Measurements from ENCODE around the gene TRIO. TPM values are rescaled to one million over a fixed set of nuclear protein-coding genes. Genes with fewer than 3 reads are reported as not detected.

TRIO gene
- total RNA-seq, 4 donors from 2014 or later: 186 to 388 (median 285) TPM

DNA sequence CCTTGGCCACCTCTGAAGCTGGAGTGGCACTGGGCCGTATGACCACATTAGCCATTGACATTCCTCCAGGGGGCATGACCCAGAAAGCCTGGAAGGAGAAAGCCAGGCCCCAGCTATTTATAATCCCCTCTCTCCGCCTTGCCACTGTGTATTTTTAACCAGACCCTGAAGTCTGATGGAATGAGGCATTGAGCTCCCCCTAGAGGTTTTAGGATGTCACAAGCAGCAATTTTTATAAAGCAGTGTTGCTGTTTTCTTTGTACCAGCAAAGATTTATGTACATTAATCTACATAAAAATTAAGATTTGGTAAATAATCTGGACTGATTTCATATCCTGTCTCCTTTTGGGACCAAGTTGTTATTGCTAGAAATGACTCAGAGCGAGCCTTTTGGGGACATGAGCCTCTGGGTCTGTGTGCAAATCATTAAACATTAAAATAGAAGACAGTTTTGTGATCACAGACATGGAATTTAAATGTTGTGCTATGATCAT, 127.1 kb downstream of the TRIO start:
- in situ Hi-C loops (cut with MboI; ENCODE audit: low pct_ligation_motif_present in 1 of 4, low pct_unique_long_range_greater_than_20kb in 1 of 4, low sequenced_read_pairs in 3 of 4): loop anchor here in 1 of 4 donors (25.0 kb wide), 1 partner anchor 158 kb away; no protein-coding TSS in a partner anchor
- intact Hi-C loops (cut with DNase I; ENCODE audit: low total_unique reads): no loop called here
- 11 to 29% methylated on average over 2 to 3 of the region's 3 CpGs for WGBS, 2 donors (ENCODE audit: low coverage in 1 of 2)
- no peaks in the 10 kb centered on the region for H3K27me3 ChIP-seq
- H3K4me1 ChIP-seq: peaks cover 19 to 52% (median 31%) of the 10 kb centered on the region in 4 donors
- no peak for DNase-seq
- H3K9me3 ChIP-seq: no peaks in the 10 kb centered on the region
- H3K36me3 ChIP-seq: no peaks in the 10 kb centered on the region
- no peak overlapping the region for H3K4me3 ChIP-seq
- TF ChIP-seq POLR2A (IDR thresholded peaks at IDR 0.05): no peak
- no peak for TF ChIP-seq EP300 (IDR thresholded peaks at IDR 0.05; ENCODE audit: low read depth)
- peak in 1 of 3 donors; percentile 10 for TF ChIP-seq POLR2AphosphoS5 (IDR thresholded peaks at IDR 0.05)
- TF ChIP-seq, protein P1, sequence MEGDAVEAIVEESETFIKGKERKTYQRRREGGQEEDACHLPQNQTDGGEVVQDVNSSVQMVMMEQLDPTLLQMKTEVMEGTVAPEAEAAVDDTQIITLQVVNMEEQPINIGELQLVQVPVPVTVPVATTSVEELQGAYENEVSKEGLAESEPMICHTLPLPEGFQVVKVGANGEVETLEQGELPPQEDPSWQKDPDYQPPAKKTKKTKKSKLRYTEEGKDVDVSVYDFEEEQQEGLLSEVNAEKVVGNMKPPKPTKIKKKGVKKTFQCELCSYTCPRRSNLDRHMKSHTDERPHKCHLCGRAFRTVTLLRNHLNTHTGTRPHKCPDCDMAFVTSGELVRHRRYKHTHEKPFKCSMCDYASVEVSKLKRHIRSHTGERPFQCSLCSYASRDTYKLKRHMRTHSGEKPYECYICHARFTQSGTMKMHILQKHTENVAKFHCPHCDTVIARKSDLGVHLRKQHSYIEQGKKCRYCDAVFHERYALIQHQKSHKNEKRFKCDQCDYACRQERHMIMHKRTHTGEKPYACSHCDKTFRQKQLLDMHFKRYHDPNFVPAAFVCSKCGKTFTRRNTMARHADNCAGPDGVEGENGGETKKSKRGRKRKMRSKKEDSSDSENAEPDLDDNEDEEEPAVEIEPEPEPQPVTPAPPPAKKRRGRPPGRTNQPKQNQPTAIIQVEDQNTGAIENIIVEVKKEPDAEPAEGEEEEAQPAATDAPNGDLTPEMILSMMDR (IDR thresholded peaks at IDR 0.05): peak; percentile 75 to 82 (median 76)
- peak overlapping the region; percentile 65 to 80 (median 72) for H3K27ac ChIP-seq

DNA sequence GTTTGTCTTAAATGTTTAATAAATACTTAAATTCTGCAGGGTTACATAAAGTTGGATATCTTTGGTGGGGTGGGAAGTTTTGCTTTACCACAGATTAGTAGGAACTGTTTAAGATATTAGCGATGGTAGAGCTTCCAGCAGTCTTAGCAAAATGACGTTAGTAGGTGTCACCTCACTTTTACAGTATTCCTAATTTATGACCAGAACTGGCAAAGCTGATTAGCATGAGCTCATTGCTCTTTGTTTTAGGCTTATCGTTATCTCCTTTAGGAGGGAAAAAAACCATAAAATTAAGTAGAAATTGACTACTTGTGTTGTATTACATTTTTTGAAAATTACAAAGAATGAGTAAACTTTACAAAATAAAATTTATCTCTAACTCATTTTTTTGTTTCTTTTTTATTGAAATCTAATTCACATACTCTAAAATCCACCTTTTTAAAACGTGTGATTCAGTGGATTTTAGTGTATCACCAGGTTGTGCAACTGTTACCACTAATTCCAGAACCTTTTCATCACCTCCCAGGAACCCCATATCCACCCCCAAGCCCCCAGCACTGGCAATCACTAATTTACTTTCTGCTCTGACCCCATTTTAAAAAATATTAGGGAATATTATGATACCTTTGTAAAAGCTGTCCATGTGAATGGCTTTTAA, 129.5 kb downstream of the TRIO start:
- intact Hi-C loops (cut with DNase I; ENCODE audit: low total_unique reads) (no loop called here), in situ Hi-C loops (cut with MboI; ENCODE audit: low pct_ligation_motif_present in 1 of 4, low pct_unique_long_range_greater_than_20kb in 1 of 4, low sequenced_read_pairs in 3 of 4) (loop anchor here in 1 of 4 donors (25.0 kb wide), 1 partner anchor 160 kb away; no protein-coding TSS in a partner anchor)
- H3K27me3 ChIP-seq: no peaks in the 10 kb centered on the region
- DNase-seq: no peak
- H3K4me1 ChIP-seq: peaks cover 19 to 41% (median 26%) of the 10 kb centered on the region in 4 donors
- no peak overlapping the region for H3K4me3 ChIP-seq
- TF ChIP-seq POLR2A (IDR thresholded peaks at IDR 0.05) (no peak), POLR2AphosphoS5 (IDR thresholded peaks at IDR 0.05) (no peak)
- H3K27ac ChIP-seq: no peak overlapping the region
- WGBS, 2 donors (ENCODE audit: low coverage in 1 of 2): 53 to 65% methylated on average over 4 of the region's 4 CpGs
- H3K9me3 ChIP-seq: no peaks in the 10 kb centered on the region
- no peaks in the 10 kb centered on the region for H3K36me3 ChIP-seq

DNA sequence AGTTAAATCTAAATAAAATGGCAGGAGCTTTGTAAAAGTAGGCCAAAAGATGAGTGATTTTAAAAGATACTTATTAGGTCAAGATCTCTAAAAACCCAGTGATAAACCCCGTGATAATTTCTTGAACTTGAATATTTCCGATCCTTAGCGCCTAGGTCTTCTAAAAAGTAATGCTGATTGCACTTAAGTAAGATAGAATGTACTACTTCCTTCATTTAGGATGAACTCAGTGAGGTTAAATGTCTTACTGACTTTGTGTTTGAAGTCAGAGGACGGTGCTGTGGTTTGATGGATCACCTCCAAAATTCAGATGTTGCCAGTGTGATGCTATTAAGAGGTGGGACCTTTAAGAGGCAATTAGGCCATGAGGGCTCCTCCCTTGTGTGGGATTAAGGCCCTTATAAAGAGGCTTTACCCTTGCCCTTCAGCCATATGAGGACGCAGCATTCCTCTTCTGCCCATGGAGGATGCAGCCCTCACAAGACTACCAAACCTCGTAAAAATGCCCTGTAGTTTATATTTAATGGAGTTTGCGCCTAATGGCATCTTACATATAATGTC, 130.1 kb downstream of the TRIO start:
- peaks cover 17 to 35% (median 22%) of the 10 kb centered on the region in 4 donors for H3K4me1 ChIP-seq
- no peak overlapping the region for H3K4me3 ChIP-seq
- H3K9me3 ChIP-seq: no peaks in the 10 kb centered on the region
- no peak for DNase-seq
- intact Hi-C loops (cut with DNase I; ENCODE audit: low total_unique reads) (no loop called here), in situ Hi-C loops (cut with MboI; ENCODE audit: low pct_ligation_motif_present in 1 of 4, low pct_unique_long_range_greater_than_20kb in 1 of 4, low sequenced_read_pairs in 3 of 4) (loop anchor here in 1 of 4 donors (25.0 kb wide), 1 partner anchor 161 kb away; no protein-coding TSS in a partner anchor)
- no peak for TF ChIP-seq POLR2A (IDR thresholded peaks at IDR 0.05)
- no peak for TF ChIP-seq POLR2AphosphoS5 (IDR thresholded peaks at IDR 0.05)
- TF ChIP-seq EP300 (IDR thresholded peaks at IDR 0.05; ENCODE audit: low read depth): no peak
- TF ChIP-seq, protein P1 (IDR thresholded peaks at IDR 0.05): no peak
- WGBS, 2 donors (ENCODE audit: low coverage in 1 of 2): 68 to 76% methylated on average over 4 to 7 of the region's 7 CpGs
- no peaks in the 10 kb centered on the region for H3K27me3 ChIP-seq
- no peak overlapping the region for H3K27ac ChIP-seq
- no peaks in the 10 kb centered on the region for H3K36me3 ChIP-seq

DNA sequence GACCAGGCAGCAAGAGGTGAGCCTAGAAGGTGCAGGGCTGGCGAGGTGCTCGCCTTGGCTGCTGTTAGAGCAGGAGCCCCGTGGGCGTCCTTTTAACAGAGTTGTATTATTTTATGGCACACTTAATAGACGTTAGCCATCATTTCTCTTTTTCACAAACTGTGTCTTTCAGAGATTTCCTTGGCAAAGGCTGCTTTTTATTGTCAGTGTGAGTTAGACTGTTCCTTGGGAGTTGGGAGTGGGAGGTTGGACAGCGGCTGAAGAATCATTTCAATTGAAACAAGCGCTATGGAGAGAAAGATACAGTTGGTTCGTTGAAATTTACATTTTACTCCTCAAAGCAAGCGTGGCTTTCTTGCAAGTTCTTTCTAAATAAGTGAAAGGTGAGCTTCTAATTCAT, 133.2 kb downstream of the TRIO start:
- in situ Hi-C loops (cut with MboI; ENCODE audit: low pct_ligation_motif_present in 1 of 4, low pct_unique_long_range_greater_than_20kb in 1 of 4, low sequenced_read_pairs in 3 of 4): loop anchor here in 3 of 4 donors (25.0 kb wide), 2 partner anchors 264 to 289 kb away; no protein-coding TSS in a partner anchor
- Histone ChIP-seq H3K4me3 (no peak overlapping the region), H3K9me3 (no peaks in the 10 kb centered on the region), H3K4me1 (peaks cover 0 to 8% (median 0%) of the 10 kb centered on the region in 4 donors), H3K27me3 (no peaks in the 10 kb centered on the region), H3K36me3 (no peaks in the 10 kb centered on the region), H3K27ac (no peak overlapping the region)
- intact Hi-C loops (cut with DNase I; ENCODE audit: low total_unique reads): no loop called here
- no peak for DNase-seq
- 89 to 97% methylated on average over 4 to 9 of the region's 9 CpGs for WGBS, 2 donors (ENCODE audit: low coverage in 1 of 2)
- no peak for TF ChIP-seq POLR2AphosphoS5 (IDR thresholded peaks at IDR 0.05)
- no peak for TF ChIP-seq EP300 (IDR thresholded peaks at IDR 0.05; ENCODE audit: low read depth)
- TF ChIP-seq, protein P1 (IDR thresholded peaks at IDR 0.05): no peak
- TF ChIP-seq POLR2A (IDR thresholded peaks at IDR 0.05): no peak

Measured in transverse colon (tissue), 4 donors.